OCI-M2 (cell line): ENCODE measurements around the gene ACADM.
"Not testable (repeated sequence)": the region's sequence is repeated elsewhere in the genome, so short reads cannot be mapped to it uniquely, and the experiment has no call there.

Source experiments
- DNase-seq: peaks from one replicate; lab custom pipeline; 2025; ENCODE audit not compliant: unreplicated experiment; lab: John Stamatoyannopoulos, UW

ACADM gene

GRCh38 chr1:75724472-75725022, at the start of gene ACADM:
TSS of gene ACADM (plus strand) at chr1:75724709. CDS start at chr1:75724788, 79 bp downstream.
- DNase-seq, result peak; percentile 53

- no peak for DNase-seq
Measured at GRCh38 chr1:75677443-75677842, 47.1 kb upstream of the ACADM start.

- not testable (repeated sequence) for DNase-seq
Measured at GRCh38 chr1:75677964-75678363, 46.5 kb upstream of the ACADM start.

GRCh38 chr1:75690547-75690946, 34.0 kb upstream of the ACADM start:
- DNase-seq, result no peak

- DNase-seq, result no peak
Measured at GRCh38 chr1:75693551-75693950, 31.0 kb upstream of the ACADM start.

GRCh38 chr1:75696000-75696399, 28.5 kb upstream of the ACADM start:
- no peak for DNase-seq

- no peak for DNase-seq
Measured at GRCh38 chr1:75707191-75707590, 17.3 kb upstream of the ACADM start.

- DNase-seq, result no peak
Measured at GRCh38 chr1:75708910-75709309, 15.6 kb upstream of the ACADM start.

GRCh38 chr1:75710832-75711231, 13.7 kb upstream of the ACADM start:
- DNase-seq, result no peak

GRCh38 chr1:75711846-75712245, 12.7 kb upstream of the ACADM start:
- no peak for DNase-seq

- no peak for DNase-seq
Measured at GRCh38 chr1:75712306-75712705, 12.2 kb upstream of the ACADM start.

- no peak for DNase-seq
Measured at GRCh38 chr1:75719810-75720209, 4.7 kb upstream of the ACADM start.

- no peak for DNase-seq
Measured at GRCh38 chr1:75720325-75720724, 4.2 kb upstream of the ACADM start.

GRCh38 chr1:75720820-75721219, 3.7 kb upstream of the ACADM start:
- no peak for DNase-seq

- DNase-seq, result not testable (repeated sequence)
Measured at GRCh38 chr1:75722246-75722645, 2.3 kb upstream of the ACADM start.

- DNase-seq, result no peak
Measured at GRCh38 chr1:75722966-75723365, 1.5 kb upstream of the ACADM start.

GRCh38 chr1:75723989-75724471, 479 bp upstream of the ACADM start:
- DNase-seq, result no peak

GRCh38 chr1:75725266-75725665, 757 bp downstream of the ACADM start:
- DNase-seq, result no peak

- DNase-seq, result no peak
Measured at GRCh38 chr1:75725861-75726361, 1.4 kb downstream of the ACADM start.

GRCh38 chr1:75727571-75727970, 3.1 kb downstream of the ACADM start:
- no peak for DNase-seq

GRCh38 chr1:75730432-75730831, 5.9 kb downstream of the ACADM start:
- DNase-seq, result no peak

- DNase-seq, result no peak
Measured at GRCh38 chr1:75731881-75732280, 7.4 kb downstream of the ACADM start.

GRCh38 chr1:75732703-75733102, 8.2 kb downstream of the ACADM start:
- DNase-seq, result no peak
